IMR-90 (cell line): ENCODE results near the gene SERPINB2. TPM values are rescaled to one million over a fixed set of nuclear protein-coding genes. Genes with fewer than 3 reads are reported as not detected.

ENCODE experiments used
- ATAC-seq: fragments of 200-7000 bp; cut with Tn5 transposase; 2 replicates; pipeline ENCODE4 v1.9.1; 2020; ENCODE audit warnings: low read depth, mild to moderate bottlenecking, moderate library complexity
- BruUV-seq: library from RNA; stranded (reverse); fragments of 400-500 nt; replicated peaks from 2 replicates; lab custom pipeline; 2021; lab: Mats Ljungman, UMichigan
- CTCF ChIA-PET: fragments of 300-600 bp; formaldehyde crosslinking; extraction: SDS; loops from one replicate; lab custom pipeline; 2021; ENCODE audit warnings: antibody characterized with exemption; lab: Yijun Ruan, JAX
- POLR2A ChIA-PET: fragments of 300-600 bp; sonication (Branson Sonifier 250); formaldehyde crosslinking; loops from one replicate; lab custom pipeline; 2022; ENCODE audit warnings: antibody characterized with exemption; ENCODE audit not compliant: unreplicated experiment; lab: Charles Lee
- DNase-seq: peaks from one replicate; pipeline ENCODE4 v3.0.0; 2013
- H2AFZ ChIP-seq: replicated peaks from 2 replicates; pipeline ENCODE3; 2013; ENCODE audit warnings: low read length, mild to moderate bottlenecking; ENCODE audit not compliant: poor library complexity
- H2AK5ac ChIP-seq: 2 replicates; pipeline ENCODE4 v1.6.1; 2013; ENCODE audit warnings: low read depth, low read length, inconsistent platforms
- H2AK9ac ChIP-seq: replicated peaks from 2 replicates; pipeline ENCODE3; 2013; ENCODE audit warnings: mild to moderate bottlenecking, low read depth, low read length, moderate library complexity; ENCODE audit not compliant: poor library complexity
- H2BK120ac ChIP-seq: 2 replicates; pipeline ENCODE4 v1.6.1; 2013; ENCODE audit warnings: low read depth, low read length, inconsistent platforms
- H2BK15ac ChIP-seq: 3 replicates; pipeline ENCODE4 v1.6.1; 2013; ENCODE audit warnings: low read depth, low read length, inconsistent platforms
- H2BK20ac ChIP-seq: 2 replicates; pipeline ENCODE4 v1.6.1; 2013; ENCODE audit warnings: low read depth, mild to moderate bottlenecking, inconsistent platforms, low read length, moderate library complexity
- H2BK5ac ChIP-seq: 2 replicates; pipeline ENCODE4 v1.6.1; 2013; ENCODE audit warnings: mild to moderate bottlenecking, low read depth, low read length, inconsistent platforms; ENCODE audit not compliant: poor library complexity, severe bottlenecking
- H3K14ac ChIP-seq: replicated peaks from 2 replicates; pipeline ENCODE4 v1.6.1; 2013; ENCODE audit warnings: low read depth, low read length, inconsistent platforms
- H3K18ac ChIP-seq: 2 replicates; pipeline ENCODE4 v1.6.1; 2013; ENCODE audit warnings: low read depth, low read length, control low read depth
- H3K23ac ChIP-seq: 2 replicates; pipeline ENCODE4 v1.6.1; 2013; ENCODE audit warnings: low read depth, low read length, inconsistent platforms
- H3K27ac ChIP-seq: 2 replicates; pipeline ENCODE4 v1.5.1; 2013; ENCODE audit warnings: mild to moderate bottlenecking, control low read depth, low read length; ENCODE audit not compliant: insufficient read depth
- H3K27me3 ChIP-seq: 2 replicates; pipeline ENCODE4 v1.6.1; 2013; ENCODE audit warnings: low read length; ENCODE audit not compliant: control insufficient read depth, insufficient read depth
- H3K36me3 ChIP-seq: 2 replicates; pipeline ENCODE4 v1.6.1; 2013; ENCODE audit warnings: low read length, mixed read lengths; ENCODE audit not compliant: control insufficient read depth, insufficient read depth
- H3K4ac ChIP-seq: 2 replicates; pipeline ENCODE4 v1.6.1; 2013; ENCODE audit warnings: low read depth, low read length, inconsistent platforms
- H3K4me1 ChIP-seq: 2 replicates; pipeline ENCODE4 v1.6.1; 2013; ENCODE audit warnings: low read length, mixed read lengths; ENCODE audit not compliant: control insufficient read depth, insufficient read depth
- H3K4me2 ChIP-seq: 2 replicates; pipeline ENCODE4 v1.6.1; 2013; ENCODE audit warnings: low read depth, mild to moderate bottlenecking, control low read depth, low read length, moderate library complexity
- H3K4me3 ChIP-seq: 2 replicates; pipeline ENCODE4 v1.5.1; 2013; ENCODE audit warnings: low read depth, mild to moderate bottlenecking, control low read depth, low read length, moderate library complexity; ENCODE audit not compliant: insufficient read depth
- H3K56ac ChIP-seq: 2 replicates; pipeline ENCODE4 v1.6.1; 2013; ENCODE audit warnings: low read length, inconsistent platforms; ENCODE audit not compliant: insufficient read depth; ENCODE audit errors: extremely low read depth
- H3K79me1 ChIP-seq, 2 experiments: 2 replicates each; pipeline ENCODE4 v1.6.1; 2013; ENCODE audit warnings: low read length in 2 of 2, inconsistent platforms in 1 of 2, low read depth in 1 of 2
- H3K9ac ChIP-seq: 2 replicates; pipeline ENCODE4 v1.6.1; 2013; ENCODE audit warnings: low read depth, low read length, control low read depth
- H3K9me1 ChIP-seq: 2 replicates; pipeline ENCODE4 v1.6.1; 2013; ENCODE audit warnings: low read length, inconsistent platforms; ENCODE audit not compliant: insufficient read depth
- H3K9me3 ChIP-seq: 2 replicates; pipeline ENCODE4 v1.6.1; 2013; ENCODE audit warnings: low read length; ENCODE audit not compliant: control insufficient read depth, insufficient read depth
- H4K20me1 ChIP-seq: 2 replicates; pipeline ENCODE4 v1.6.1; 2013; ENCODE audit warnings: low read length, inconsistent platforms; ENCODE audit not compliant: insufficient read depth
- H4K5ac ChIP-seq: 2 replicates; pipeline ENCODE4 v1.6.1; 2013; ENCODE audit warnings: mild to moderate bottlenecking, low read depth, low read length, control low read depth
- H4K8ac ChIP-seq, 2 experiments: 2 replicates each; pipeline ENCODE4 v1.6.1; 2013; ENCODE audit warnings: low read depth in 2 of 2, low read length in 2 of 2, control low read depth in 1 of 2, inconsistent platforms in 1 of 2
- H4K91ac ChIP-seq: 2 replicates; pipeline ENCODE4 v1.6.1; 2013; ENCODE audit warnings: low read depth, low read length, inconsistent platforms; ENCODE audit not compliant: insufficient read depth
- CTCF ChIP-seq: conservative IDR thresholded peaks from 2 replicates; pipeline ENCODE4 v1.5.1; 2012; ENCODE audit warnings: mild to moderate bottlenecking, low read depth, low read length, improper control_type of control experiment
- FOS ChIP-seq: fragments of 150-350 bp; IDR thresholded peaks from 2 replicates; pipeline ENCODE4 v1.6.1; 2016; ENCODE audit warnings: low read depth, low read length
- WGBS, 2 experiments: methylation state at CpG; one replicate each; pipeline versions ENCODE4 v1.1.5 to v1.1.7; 2013; ENCODE audit warnings: missing lambda C conversion rate in 2 of 2; ENCODE audit not compliant: insufficient read length in 1 of 2; ENCODE audit errors: extremely low coverage in 2 of 2; 5-methylcytosine and 5-hydroxymethylcytosine counted together
- dilution Hi-C: fragments of 300-500 bp; cut with HindIII; formaldehyde crosslinking; loops from one replicate; pipeline ENCODE4 v1.14.3; 2018; ENCODE audit warnings: low sequenced_read_pairs; ENCODE audit not compliant: unreplicated experiment
- in situ Hi-C: fragments of 300-500 bp; cut with MboI; formaldehyde crosslinking; loops from 3 replicates; pipeline ENCODE4 v1.14.3; 2019; ENCODE audit warnings: low sequenced_read_pairs, inconsistent platforms, mixed read lengths
- intact Hi-C: fragments of 100-400 bp; cut with micrococcal nuclease; formaldehyde crosslinking; loops from 2 replicates; pipeline ENCODE4 v1.10.0; 2022
- polyA plus RNA-seq, 3 experiments: library from polyadenylated mRNA; depleted of rRNA; stranded (reverse); fragments of >200 nt; gene quantifications; 2 replicates each; pipeline ENCODE4 v1.2.3, GENCODE V29; 2012; ENCODE audit warnings: low replicate concordance in 1 of 3
- total RNA-seq: library from RNA; depleted of rRNA; stranded (reverse); fragments of >200 nt; gene quantifications from 2 replicates; pipeline ENCODE4 v1.2.3, GENCODE V29; 2012

SERPINB2 gene
- total and polyA plus RNA-seq, 2 of the 4 experiments (the other 2 are of a cell fraction) = 32.1 to 43.0 TPM

DNA sequence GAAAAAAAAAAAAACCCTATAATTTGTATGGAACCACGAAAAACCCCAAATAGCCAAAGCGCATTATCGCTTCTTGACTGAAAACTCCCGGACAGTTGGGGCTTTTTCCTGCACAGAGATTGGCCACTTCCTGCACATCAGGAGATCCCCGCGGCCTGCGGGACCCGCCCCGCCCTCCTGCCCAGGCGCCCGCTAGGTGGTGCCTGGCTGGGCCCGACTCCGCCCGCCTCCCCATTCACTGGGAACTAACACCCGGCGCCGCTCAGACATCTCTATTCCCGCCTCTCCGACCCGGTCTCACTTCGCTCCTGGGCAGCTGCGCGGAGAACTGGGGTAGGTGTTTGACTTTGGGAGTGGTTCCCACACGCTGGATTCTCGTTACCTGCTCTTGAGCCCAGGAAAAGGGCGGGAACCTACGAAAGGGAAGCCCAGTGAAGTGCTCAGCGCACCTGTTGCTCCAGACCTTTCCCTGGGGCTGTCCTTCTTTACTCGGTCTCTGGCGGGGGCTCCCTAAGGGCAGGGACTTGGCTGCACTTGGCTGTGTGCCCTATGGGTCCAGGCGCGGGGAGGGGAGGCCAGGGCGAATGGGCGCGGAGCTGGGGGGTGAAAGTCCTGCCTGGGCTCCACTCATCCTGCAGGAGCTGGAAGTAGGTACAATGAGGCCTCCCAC is 61.7 kb downstream of the SERPINB2 start, which contains the start of gene HMSD:
Gene HMSD, plus strand, starts transcription at position 234 of the 670 bp plus-strand sequence. CDS start 4,155 bp downstream, outside the sequence.
- H3K9me1 ChIP-seq = no peaks in the 10 kb centered on the region
- ChIA-PET CTCF (interaction anchor here (1.4 kb wide), 1 partner anchor 45 kb away, joined by 4 read pairs; no protein-coding TSS in a partner anchor), POLR2A (no interaction called here)
- H3K18ac ChIP-seq = no peak within 1 kb of the TSS
- H2AFZ ChIP-seq = peak within 1 kb of the TSS; percentile 89
- no peak within 1 kb of the TSS for H4K5ac ChIP-seq
- no peaks in the 10 kb centered on the region for H3K4me1 ChIP-seq
- no peak within 1 kb of the TSS; a peak in 1 of 4 replicates for H4K8ac ChIP-seq
- intact Hi-C loops = no loop called here
- peak within 1 kb of the TSS; percentile 80 for H3K4me2 ChIP-seq
- H2BK120ac ChIP-seq = no peak within 1 kb of the TSS
- H3K79me1 ChIP-seq = no peaks in the 10 kb centered on the region
- TF ChIP-seq CTCF (0 out of 2 replicates have a peak, but pooled peaks have one; percentile 17), FOS (no peak)
- no peak within 1 kb of the TSS for H3K4me3 ChIP-seq
- peaks cover 2% of the 10 kb centered on the region; the same call in 1 of the 2 replicates for H3K27me3 ChIP-seq
- dilution Hi-C loops = no loop called here
- H4K20me1 ChIP-seq = no peaks in the 10 kb centered on the region
- H3K4ac ChIP-seq = no peak within 1 kb of the TSS
- H3K36me3 ChIP-seq = no peaks in the 10 kb centered on the region
- ATAC-seq (peak; percentile 87), DNase-seq (no peak)
- H3K56ac ChIP-seq = no peak within 1 kb of the TSS
- no peak within 1 kb of the TSS for H3K14ac ChIP-seq
- WGBS, 2 experiments = 12% methylated on average over 5 of the region's 35 CpGs; no CpG with 5 or more reads in 1 of the 2 experiments
- no peak within 1 kb of the TSS for H3K27ac ChIP-seq
- H2AK9ac ChIP-seq = peak within 1 kb of the TSS; percentile 70
- H2BK15ac ChIP-seq = no peak within 1 kb of the TSS
- H2AK5ac ChIP-seq = no peak within 1 kb of the TSS
- no peak within 1 kb of the TSS for H3K23ac ChIP-seq
- BruUV-seq = no TSS peak
- 0 out of 2 replicates have a peak within 1 kb of the TSS, but pooled peaks have one; percentile 12 for H2BK20ac ChIP-seq
- in situ Hi-C loops = no loop called here
- no peak within 1 kb of the TSS for H3K9ac ChIP-seq
- H2BK5ac ChIP-seq = no peak within 1 kb of the TSS
- no peak within 1 kb of the TSS for H4K91ac ChIP-seq
- no peaks in the 10 kb centered on the region for H3K9me3 ChIP-seq
